Body of pancreas (tissue), 4 donors: ENCODE data around the gene BCOR. TPM values are rescaled to one million over a fixed set of nuclear protein-coding genes. Genes with fewer than 3 reads are reported as not detected.

Experiments
- ATAC-seq: fragments of 150-250 bp; one replicate; pipeline ENCODE4 v1.9.1; 2016
- DNase-seq, 4 donors: peaks; one replicate each; pipeline ENCODE4 v3.0.0-alpha.2; 2019
- H3K27ac ChIP-seq, 4 donors: fragments of 200-600 bp; sonication (generic); 1 replicate in 3 of 4; 2 replicates in 1 of 4; pipeline versions ENCODE4 v1.5.1 to v1.6.1; 2016 to 2019; ENCODE audit warnings: mild to moderate bottlenecking in 1 of 4, mixed read lengths in 1 of 4, moderate library complexity in 1 of 4
- H3K27me3 ChIP-seq, 2 donors: fragments of 200-600 bp; sonication (generic); one replicate each; pipeline ENCODE4 v1.6.0; 2016; ENCODE audit warnings: mild to moderate bottlenecking in 1 of 2
- H3K36me3 ChIP-seq, 2 donors: fragments of 200-600 bp; sonication (generic); replicated peaks in 1 of 2; 2 replicates each; pipeline ENCODE4 v1.5.1; 2016; ENCODE audit warnings: low read depth in 2 of 2; ENCODE audit not compliant: insufficient read depth in 1 of 2
- H3K4me1 ChIP-seq: fragments of 200-600 bp; sonication (generic); one replicate; pipeline ENCODE4 v1.6.0; 2016
- H3K4me3 ChIP-seq, 2 donors: fragments of 200-600 bp; sonication (generic); 1 replicate in 1 of 2; 2 replicates in 1 of 2; pipeline ENCODE4 v1.5.1; 2016 to 2019
- H3K9me3 ChIP-seq, 3 donors: fragments of 200-600 bp; sonication (generic); 1 replicate in 2 of 3; 2 replicates in 1 of 3; pipeline ENCODE4 v1.5.1; 2016
- POLR2A ChIP-seq, 3 donors: fragments of 450-650 bp; IDR thresholded peaks; one replicate each; pipeline ENCODE4 v1.6.1; 2016; ENCODE audit warnings: antibody characterized with exemption in 3 of 3, mild to moderate bottlenecking in 2 of 3
- WGBS, 2 donors: methylation state at CpG; one replicate each; pipeline ENCODE4 v1.1.5; 2017; 5-methylcytosine and 5-hydroxymethylcytosine counted together
- intact Hi-C: fragments of 100-400 bp; cut with DNase I; formaldehyde crosslinking; loops from one replicate; pipeline ENCODE4 v1.15.1; 2023
- total RNA-seq, 2 donors: library from RNA; depleted of rRNA; stranded (reverse); fragments of >200 nt; gene quantifications; one replicate each; pipeline ENCODE4 v1.1.0, GENCODE V29; 2016
- TF ChIP-seq, protein P1 (sequence below), 7 experiments: fragments of 450-650 bp in 4 of 7; fragments of 200-600 bp in 3 of 7; sonication (generic) in 3 of 7; IDR thresholded peaks; one replicate each; pipeline ENCODE4 v1.5.1; 2016 to 2019; ENCODE audit warnings: antibody characterized with exemption in 7 of 7

BCOR gene
- total RNA-seq, 2 donors from 2014 or later: 13.2 to 23.6 TPM

DNA sequence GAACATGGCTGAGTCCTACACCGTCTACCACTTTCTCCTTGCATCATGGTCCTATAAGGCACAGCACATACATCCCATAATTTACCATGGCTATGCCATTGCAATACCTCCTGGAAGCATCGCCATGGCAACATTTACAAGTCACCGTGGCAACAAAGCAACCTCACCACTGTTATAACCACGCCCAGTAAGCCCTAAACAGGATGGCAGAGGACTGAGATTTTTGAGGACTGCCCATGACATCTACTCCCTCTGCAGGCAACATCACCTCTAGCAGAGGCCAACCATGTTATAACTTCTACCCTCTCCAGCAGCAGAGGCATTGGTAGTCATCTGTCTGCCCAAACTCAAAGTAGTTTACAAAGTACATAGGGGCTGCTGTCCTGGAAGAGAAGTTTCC is 29.7 kb downstream of the BCOR start:
- H3K9me3 ChIP-seq: no peaks in the 10 kb centered on the region
- H3K27ac ChIP-seq: no peak overlapping the region
- no peak for TF ChIP-seq POLR2A (IDR thresholded peaks at IDR 0.05)
- TF ChIP-seq, protein P1, sequence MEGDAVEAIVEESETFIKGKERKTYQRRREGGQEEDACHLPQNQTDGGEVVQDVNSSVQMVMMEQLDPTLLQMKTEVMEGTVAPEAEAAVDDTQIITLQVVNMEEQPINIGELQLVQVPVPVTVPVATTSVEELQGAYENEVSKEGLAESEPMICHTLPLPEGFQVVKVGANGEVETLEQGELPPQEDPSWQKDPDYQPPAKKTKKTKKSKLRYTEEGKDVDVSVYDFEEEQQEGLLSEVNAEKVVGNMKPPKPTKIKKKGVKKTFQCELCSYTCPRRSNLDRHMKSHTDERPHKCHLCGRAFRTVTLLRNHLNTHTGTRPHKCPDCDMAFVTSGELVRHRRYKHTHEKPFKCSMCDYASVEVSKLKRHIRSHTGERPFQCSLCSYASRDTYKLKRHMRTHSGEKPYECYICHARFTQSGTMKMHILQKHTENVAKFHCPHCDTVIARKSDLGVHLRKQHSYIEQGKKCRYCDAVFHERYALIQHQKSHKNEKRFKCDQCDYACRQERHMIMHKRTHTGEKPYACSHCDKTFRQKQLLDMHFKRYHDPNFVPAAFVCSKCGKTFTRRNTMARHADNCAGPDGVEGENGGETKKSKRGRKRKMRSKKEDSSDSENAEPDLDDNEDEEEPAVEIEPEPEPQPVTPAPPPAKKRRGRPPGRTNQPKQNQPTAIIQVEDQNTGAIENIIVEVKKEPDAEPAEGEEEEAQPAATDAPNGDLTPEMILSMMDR (IDR thresholded peaks at IDR 0.05): no peak
- intact Hi-C loops: no loop called here
- ATAC-seq: no peak
- H3K36me3 ChIP-seq: no peaks in the 10 kb centered on the region
- 89 to 100% methylated on average over 2 to 3 of the region's 4 CpGs for WGBS, 2 donors
- no peak for DNase-seq
- H3K4me1 ChIP-seq: no peaks in the 10 kb centered on the region
- H3K27me3 ChIP-seq: no peaks in the 10 kb centered on the region
- no peak overlapping the region for H3K4me3 ChIP-seq

DNA sequence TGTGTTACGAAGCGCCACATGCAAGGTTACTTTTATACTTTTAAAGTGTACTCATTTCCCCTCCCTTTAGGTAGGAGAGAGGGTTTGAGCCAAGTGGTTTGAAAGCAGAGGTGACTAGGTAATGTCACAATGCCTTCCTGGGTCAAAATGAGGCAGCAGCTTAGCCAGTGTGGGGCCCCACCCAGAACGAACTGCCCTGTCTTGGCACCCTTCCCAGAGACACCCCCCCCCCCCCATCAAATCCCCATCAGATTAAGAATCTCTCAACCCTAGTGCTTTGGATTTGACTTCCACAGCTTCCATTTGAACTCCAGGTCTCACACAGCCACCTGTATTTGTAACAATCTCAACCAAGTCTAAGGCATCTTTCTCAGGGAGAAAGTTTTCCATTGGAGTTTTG is 31.1 kb downstream of the BCOR start:
- intact Hi-C loops: no loop called here
- H3K27ac ChIP-seq: no peak overlapping the region
- H3K36me3 ChIP-seq: no peaks in the 10 kb centered on the region
- H3K4me1 ChIP-seq: no peaks in the 10 kb centered on the region
- no peak overlapping the region for H3K4me3 ChIP-seq
- 61 to 96% methylated on average over 2 to 3 of the region's 3 CpGs for WGBS, 2 donors
- no peaks in the 10 kb centered on the region for H3K27me3 ChIP-seq
- DNase-seq (no peak), ATAC-seq (no peak)
- H3K9me3 ChIP-seq: no peaks in the 10 kb centered on the region
- no peak for TF ChIP-seq POLR2A (IDR thresholded peaks at IDR 0.05)
- TF ChIP-seq, protein P1 (IDR thresholded peaks at IDR 0.05): no peak

DNA sequence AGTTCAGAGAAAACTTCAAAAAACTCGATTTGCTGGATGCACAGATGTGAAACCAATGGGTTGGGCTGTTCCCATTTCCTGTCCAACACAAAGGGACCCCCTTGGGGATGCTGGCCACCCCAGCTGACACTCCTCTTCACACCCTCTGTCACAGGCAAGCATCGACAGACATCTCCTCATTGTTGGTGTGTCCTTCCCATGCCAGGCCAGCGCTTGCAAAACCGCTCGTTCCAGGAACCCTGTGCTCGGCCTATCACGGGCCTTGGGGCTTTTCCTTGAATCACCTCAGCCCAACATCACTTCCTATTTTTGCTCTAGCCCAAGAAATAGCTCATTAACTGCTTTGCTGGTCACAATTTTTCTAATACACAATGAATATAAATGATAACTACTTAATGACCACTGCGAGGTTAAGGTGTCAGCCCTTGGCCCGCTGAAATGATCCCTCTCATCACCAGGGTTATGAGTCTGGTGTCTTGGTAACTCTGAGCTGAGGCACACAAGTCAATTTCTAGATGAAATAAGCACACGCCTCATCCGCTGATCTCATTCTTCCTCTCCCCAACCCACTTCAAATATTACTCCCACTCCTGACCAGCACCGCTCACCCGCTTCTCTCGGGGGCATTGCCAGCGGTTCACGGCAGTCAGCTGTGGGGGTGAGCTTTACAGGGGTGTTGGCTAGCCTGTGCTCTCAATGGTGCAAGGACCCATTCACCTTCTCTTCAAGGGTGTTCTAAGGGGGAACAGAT is 32.3 kb downstream of the BCOR start:
- intact Hi-C loops: no loop called here

DNA sequence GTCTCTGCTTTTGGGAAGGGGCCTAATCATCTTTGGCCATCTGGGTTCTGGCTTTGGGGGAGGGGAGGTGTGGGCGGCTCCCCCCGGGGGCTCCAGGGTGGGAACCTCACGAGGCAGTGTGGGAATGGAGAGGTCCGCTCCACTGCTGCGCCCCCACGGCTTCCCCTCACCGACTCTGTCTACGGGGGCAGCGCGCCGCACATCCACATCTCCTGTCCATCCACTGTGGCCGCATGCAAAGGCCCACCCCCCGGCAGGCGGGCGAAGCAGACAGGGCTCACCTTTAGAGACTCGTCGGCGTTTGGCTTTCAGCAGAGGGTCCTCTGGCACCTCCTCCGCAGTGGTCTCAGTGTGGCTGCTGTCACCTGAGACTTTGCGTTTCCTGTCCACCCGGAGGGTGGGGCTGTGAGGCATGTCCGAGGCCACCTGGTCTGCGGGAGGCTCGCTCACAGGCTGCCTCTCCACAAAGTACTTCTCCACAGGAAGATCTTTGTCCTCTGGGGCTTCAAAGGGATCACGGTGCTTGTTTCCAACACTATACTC is 33.6 kb downstream of the BCOR start:
- Histone ChIP-seq H3K4me1 (no peaks in the 10 kb centered on the region), H3K9me3 (no peaks in the 10 kb centered on the region), H3K27me3 (no peaks in the 10 kb centered on the region), H3K4me3 (no peak overlapping the region), H3K27ac (no peak overlapping the region), H3K36me3 (no peaks in the 10 kb centered on the region)
- 71 to 93% methylated on average over 9 to 11 of the region's 25 CpGs for WGBS, 2 donors
- intact Hi-C loops: no loop called here
- TF ChIP-seq POLR2A (IDR thresholded peaks at IDR 0.05): no peak
- TF ChIP-seq, protein P1 (IDR thresholded peaks at IDR 0.05): no peak
- ATAC-seq: no peak
- DNase-seq: no peak

More for the DNA sequence above, 32.3 kb downstream of the BCOR start:
- ATAC-seq (no peak), DNase-seq (no peak)
- Histone ChIP-seq H3K27ac (no peak overlapping the region), H3K36me3 (no peaks in the 10 kb centered on the region), H3K27me3 (no peaks in the 10 kb centered on the region), H3K9me3 (no peaks in the 10 kb centered on the region), H3K4me1 (no peaks in the 10 kb centered on the region), H3K4me3 (no peak overlapping the region)
- 86 to 93% methylated on average over 13 to 15 of the region's 16 CpGs for WGBS, 2 donors
- TF ChIP-seq, protein P1 (IDR thresholded peaks at IDR 0.05): no peak

DNA sequence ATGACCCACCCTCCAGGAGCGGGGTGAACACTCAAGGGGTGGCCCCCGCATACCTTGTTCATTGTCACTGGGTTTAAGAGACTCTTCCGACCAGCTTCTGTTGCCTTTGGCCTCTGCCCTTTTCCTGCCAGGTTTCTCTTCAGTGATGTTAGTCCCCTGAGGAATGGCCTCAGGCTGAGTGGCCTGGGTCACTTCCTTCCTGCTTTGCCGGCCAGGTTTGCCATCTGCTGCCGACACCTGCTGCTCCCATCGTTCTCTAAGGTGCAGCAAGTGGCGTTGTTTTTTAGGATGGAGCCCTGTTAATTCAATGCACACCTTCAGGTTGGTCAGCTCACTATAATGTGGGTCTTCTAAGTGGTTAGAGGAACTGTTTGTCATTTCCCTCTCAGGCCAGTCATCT is 34.2 kb downstream of the BCOR start:
- WGBS, 2 donors: 36 to 65% methylated on average over 4 to 7 of the region's 7 CpGs
- intact Hi-C loops: no loop called here
- Histone ChIP-seq H3K9me3 (no peaks in the 10 kb centered on the region), H3K4me3 (no peak overlapping the region), H3K27me3 (no peaks in the 10 kb centered on the region), H3K27ac (no peak overlapping the region), H3K4me1 (no peaks in the 10 kb centered on the region), H3K36me3 (no peaks in the 10 kb centered on the region)
- no peak for ATAC-seq
- TF ChIP-seq, protein P1 (IDR thresholded peaks at IDR 0.05): no peak
- TF ChIP-seq POLR2A (IDR thresholded peaks at IDR 0.05): no peak
- DNase-seq: peak in 3 of 4 donors; percentile 46 to 54 (median 49)
